Calu3 (cell line): ENCODE measurements around the gene INSIG1. TPM values are rescaled to one million over a fixed set of nuclear protein-coding genes. Genes with fewer than 3 reads are reported as not detected.

Source experiments
- BruUV-seq: library from RNA; stranded (reverse); fragments of 400-500 nt; replicated peaks from 2 replicates; lab custom pipeline; 2021; lab: Mats Ljungman, UMichigan
- CTCF ChIA-PET: fragments of 300-600 bp; sonication (Branson Sonifier 250); formaldehyde crosslinking; loops from one replicate; lab custom pipeline; 2022; ENCODE audit warnings: antibody characterized with exemption; lab: Charles Lee
- DNase-seq: peaks from one replicate; pipeline ENCODE4 v3.0.0; 2022
- H3K27ac Mint-ChIP-seq: one replicate; pipeline ENCODE4 v1.8.0; 2022; ENCODE audit warnings: mixed read lengths; ENCODE audit not compliant: unreplicated experiment
- H3K27me3 Mint-ChIP-seq: one replicate; pipeline ENCODE4 v1.8.0; 2022; ENCODE audit warnings: mixed read lengths; ENCODE audit not compliant: unreplicated experiment
- H3K36me3 Mint-ChIP-seq: one replicate; pipeline ENCODE4 v1.8.0; 2022; ENCODE audit warnings: mild to moderate bottlenecking, moderate library complexity, mixed read lengths; ENCODE audit not compliant: insufficient read depth, unreplicated experiment
- H3K4me1 Mint-ChIP-seq: one replicate; pipeline ENCODE4 v1.8.0; 2022; ENCODE audit warnings: mild to moderate bottlenecking, low read depth, mixed read lengths; ENCODE audit not compliant: unreplicated experiment
- H3K4me3 Mint-ChIP-seq: one replicate; pipeline ENCODE4 v1.8.0; 2022; ENCODE audit warnings: mild to moderate bottlenecking, low read depth, moderate library complexity, mixed read lengths; ENCODE audit not compliant: unreplicated experiment
- H3K9me3 Mint-ChIP-seq: one replicate; pipeline ENCODE4 v1.8.0; 2022; ENCODE audit warnings: low read depth, mixed read lengths; ENCODE audit not compliant: unreplicated experiment
- CTCF ChIP-seq: fragments of 200-600 bp; IDR thresholded peaks from one replicate; pipeline ENCODE4 v1.8.0; 2022; ENCODE audit warnings: antibody characterized with exemption; ENCODE audit not compliant: unreplicated experiment
- intact Hi-C: fragments of 100-400 bp; cut with micrococcal nuclease; formaldehyde crosslinking; loops from one replicate; pipeline ENCODE4 v1.10.0; 2022; ENCODE audit not compliant: unreplicated experiment
- total RNA-seq: library from RNA; stranded (reverse); gene quantifications from 2 replicates; pipeline ENCODE4 v1.2.3, GENCODE V29; 2022

The INSIG1 gene
- total RNA-seq, 1 experiment from 2014 or later, result 71.3 TPM

GRCh38 chr7:155266440-155266839, 31.2 kb upstream of the INSIG1 start:
- H3K4me1 Mint-ChIP-seq, result no peaks in the 10 kb centered on the region
- no peak for TF ChIP-seq CTCF
- no peak overlapping the region for H3K4me3 Mint-ChIP-seq
- CTCF ChIA-PET, result no interaction called here
- no peaks in the 10 kb centered on the region for H3K9me3 Mint-ChIP-seq
- no peaks in the 10 kb centered on the region for H3K36me3 Mint-ChIP-seq
- H3K27me3 Mint-ChIP-seq, result no peaks in the 10 kb centered on the region
- intact Hi-C loops, result no loop called here
- DNase-seq, result no peak
- BruUV-seq, result no TSS peak
- no peak overlapping the region for H3K27ac Mint-ChIP-seq

- TF ChIP-seq CTCF, result no peak
- no peaks in the 10 kb centered on the region for H3K27me3 Mint-ChIP-seq
- H3K9me3 Mint-ChIP-seq, result no peaks in the 10 kb centered on the region
Measured at GRCh38 chr7:155267023-155267422, 30.7 kb upstream of the INSIG1 start.

GRCh38 chr7:155267436-155267835, 30.2 kb upstream of the INSIG1 start:
- no TSS peak for BruUV-seq
- DNase-seq, result no peak
- H3K27me3 Mint-ChIP-seq, result no peaks in the 10 kb centered on the region
- intact Hi-C loops, result no loop called here
- no peak overlapping the region for H3K27ac Mint-ChIP-seq
- H3K4me1 Mint-ChIP-seq, result no peaks in the 10 kb centered on the region
- H3K36me3 Mint-ChIP-seq, result no peaks in the 10 kb centered on the region
- no peak overlapping the region for H3K4me3 Mint-ChIP-seq
- CTCF ChIA-PET, result no interaction called here
- H3K9me3 Mint-ChIP-seq, result no peaks in the 10 kb centered on the region
- TF ChIP-seq CTCF, result no peak

More at GRCh38 chr7:155267023-155267422, 30.7 kb upstream of the INSIG1 start:
- no peak for DNase-seq
- Mint-ChIP-seq H3K36me3 (no peaks in the 10 kb centered on the region), H3K27ac (no peak overlapping the region), H3K4me1 (no peaks in the 10 kb centered on the region), H3K4me3 (no peak overlapping the region)
- CTCF ChIA-PET, result no interaction called here
- intact Hi-C loops, result no loop called here
- BruUV-seq, result no TSS peak

- H3K4me3 Mint-ChIP-seq, result no peak overlapping the region
- intact Hi-C loops, result no loop called here
- CTCF ChIA-PET, result no interaction called here
- no peaks in the 10 kb centered on the region for H3K4me1 Mint-ChIP-seq
- no peak overlapping the region for H3K27ac Mint-ChIP-seq
- H3K9me3 Mint-ChIP-seq, result no peaks in the 10 kb centered on the region
- H3K36me3 Mint-ChIP-seq, result no peaks in the 10 kb centered on the region
- no peak for DNase-seq
- no TSS peak for BruUV-seq
- no peak for TF ChIP-seq CTCF
- no peaks in the 10 kb centered on the region for H3K27me3 Mint-ChIP-seq
Measured at GRCh38 chr7:155268211-155268610, 29.5 kb upstream of the INSIG1 start.
